Heart left ventricle (tissue), 13 donors: ENCODE data around the gene HSPA4.

Experiments used
- CTCF ChIP-seq, 12 donors: fragments of 200-600 bp; sonication (generic) in 4 of 12; IDR thresholded peaks; one replicate each; pipeline versions ENCODE4 v1.5.0 to v1.8.0; 2018 to 2022; ENCODE audit warnings: antibody characterized with exemption in 12 of 12, mild to moderate bottlenecking in 5 of 12
- POLR2A ChIP-seq, 2 donors: fragments of 450-650 bp; IDR thresholded peaks; one replicate each; pipeline ENCODE4 v1.6.1; 2017; ENCODE audit warnings: antibody characterized with exemption in 2 of 2, mild to moderate bottlenecking in 2 of 2, moderate library complexity in 2 of 2
- donor health status: ischemic (EF 13 %, LVEDD 7.1; RV severe dilation, severe dysfunction).
- donor health status: DM: no; HTN: yes; CAD: no.
- donor health status: DM: no; HTN: no; CAD: no.
- donor health status: ischemic (EF 25% LVEDD 6.9; RV normal size, moderate dysfunction).
- donor health status: ischemic (EF 25% LVEDD 5.7; RV mildly dilated, moderate dysfunction).
- donor health status: ischemic (EF 35%, LVEDD 5.7; RV mildly dilated, moderate dysfunction).
- donor health status: nonischemic (EF 11% LVEDD 7.7; RV severe dilation, severe dysfunction).
- donor health status: DM: yes; HTN: yes; CAD: no.
- donor health status: PGD.
- donor health status: ischemic (EF 29% LVEDD 5.4; RV normal size, mild dysfunction).
- donor health status: nonischemic (EF 23%, LVEDD 6.1; RV moderate dilation, normal function).

- no peak for TF ChIP-seq CTCF (IDR thresholded peaks at IDR 0.05)
- TF ChIP-seq POLR2A (IDR thresholded peaks at IDR 0.05): no peak
Observed at GRCh38 chr5:133145436-133146170, 93.8 kb downstream of the HSPA4 start.
